Adrenal gland (tissue), 5 donors: ENCODE measurements around the gene SPG11.

Experiments
- POLR2A ChIP-seq, 2 donors: fragments of 450-650 bp; IDR thresholded peaks; one replicate each; pipeline ENCODE4 v1.6.1; 2017; ENCODE audit warnings: antibody characterized with exemption in 2 of 2, mild to moderate bottlenecking in 2 of 2, moderate library complexity in 1 of 2
- TF ChIP-seq, protein P1 (sequence below), 6 experiments: fragments of 450-650 bp in 4 of 6; fragments of 200-600 bp in 2 of 6; sonication (generic) in 1 of 6; IDR thresholded peaks; 1 replicate in 5 of 6; 2 replicates in 1 of 6; pipeline versions ENCODE4 v1.5.1 to v1.8.0; 2016 to 2021; ENCODE audit warnings: antibody characterized with exemption in 6 of 6, mild to moderate bottlenecking in 2 of 6, moderate library complexity in 1 of 6
- donor health status: DM: no; HTN: no; CAD: no.

- TF ChIP-seq, protein P1, sequence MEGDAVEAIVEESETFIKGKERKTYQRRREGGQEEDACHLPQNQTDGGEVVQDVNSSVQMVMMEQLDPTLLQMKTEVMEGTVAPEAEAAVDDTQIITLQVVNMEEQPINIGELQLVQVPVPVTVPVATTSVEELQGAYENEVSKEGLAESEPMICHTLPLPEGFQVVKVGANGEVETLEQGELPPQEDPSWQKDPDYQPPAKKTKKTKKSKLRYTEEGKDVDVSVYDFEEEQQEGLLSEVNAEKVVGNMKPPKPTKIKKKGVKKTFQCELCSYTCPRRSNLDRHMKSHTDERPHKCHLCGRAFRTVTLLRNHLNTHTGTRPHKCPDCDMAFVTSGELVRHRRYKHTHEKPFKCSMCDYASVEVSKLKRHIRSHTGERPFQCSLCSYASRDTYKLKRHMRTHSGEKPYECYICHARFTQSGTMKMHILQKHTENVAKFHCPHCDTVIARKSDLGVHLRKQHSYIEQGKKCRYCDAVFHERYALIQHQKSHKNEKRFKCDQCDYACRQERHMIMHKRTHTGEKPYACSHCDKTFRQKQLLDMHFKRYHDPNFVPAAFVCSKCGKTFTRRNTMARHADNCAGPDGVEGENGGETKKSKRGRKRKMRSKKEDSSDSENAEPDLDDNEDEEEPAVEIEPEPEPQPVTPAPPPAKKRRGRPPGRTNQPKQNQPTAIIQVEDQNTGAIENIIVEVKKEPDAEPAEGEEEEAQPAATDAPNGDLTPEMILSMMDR (IDR thresholded peaks at IDR 0.05): no peak
- TF ChIP-seq POLR2A (IDR thresholded peaks at IDR 0.05): no peak
Observed at GRCh38 chr15:44666210-44667038, 3.0 kb upstream of the SPG11 start.
